WERI-Rb-1 (cell line): ENCODE measurements around the gene MICAL3.
A peak's percentile ranks its signal among the peaks of the same experiment; 100 is the strongest.

ENCODE experiments used
- DNase-seq: peaks from one replicate; pipeline ENCODE4 v3.0.0-alpha.2; 2020
- H3K27ac ChIP-seq: fragments of 250-450 bp; sonication (Bioruptor Pico); 2 replicates; pipeline ENCODE4 v1.5.1; 2020; ENCODE audit warnings: mild to moderate bottlenecking, moderate library complexity
- H3K27me3 ChIP-seq: fragments of 250-450 bp; sonication (Bioruptor Pico); 2 replicates; pipeline ENCODE4 v1.5.1; 2021; ENCODE audit warnings: mild to moderate bottlenecking, low read depth, moderate library complexity; ENCODE audit not compliant: insufficient read depth, severe bottlenecking
- H3K36me3 ChIP-seq: fragments of 250-450 bp; sonication (Bioruptor Pico); 2 replicates; pipeline ENCODE4 v1.5.1; 2020; ENCODE audit warnings: mild to moderate bottlenecking, moderate library complexity
- H3K4me3 ChIP-seq: 2 replicates; pipeline ENCODE4 v1.5.1; 2011; ENCODE audit warnings: low read depth, mild to moderate bottlenecking, control low read depth, low read length
- H3K9me3 ChIP-seq: fragments of 250-450 bp; sonication (Bioruptor Pico); 2 replicates; pipeline ENCODE4 v1.5.1; 2021; ENCODE audit warnings: mild to moderate bottlenecking, moderate library complexity; ENCODE audit not compliant: severe bottlenecking
- CTCF ChIP-seq: IDR thresholded peaks from 2 replicates; pipeline ENCODE4 v1.5.1; 2011; ENCODE audit warnings: low read depth, mild to moderate bottlenecking, control low read depth, inconsistent platforms, low read length

The MICAL3 gene

GRCh38 chr22:17792299-17792698 lies 232.1 kb downstream of the MICAL3 start:
- no peaks in the 10 kb centered on the region; the same call in 1 of the 2 replicates for H3K36me3 ChIP-seq
- no peak overlapping the region for H3K27ac ChIP-seq
- H3K27me3 ChIP-seq, result no peaks in the 10 kb centered on the region
- DNase-seq, result no peak
- 0 out of 2 replicates have a peak, but pooled peaks have one; percentile 23 for TF ChIP-seq CTCF
- no peak overlapping the region for H3K4me3 ChIP-seq
- H3K9me3 ChIP-seq, result no peaks in the 10 kb centered on the region

- no peaks in the 10 kb centered on the region for H3K27me3 ChIP-seq
- no peaks in the 10 kb centered on the region; the same call in 1 of the 2 replicates for H3K36me3 ChIP-seq
- TF ChIP-seq CTCF, result no peak
- no peak overlapping the region for H3K27ac ChIP-seq
- DNase-seq, result no peak
- no peaks in the 10 kb centered on the region for H3K9me3 ChIP-seq
- no peak overlapping the region for H3K4me3 ChIP-seq
Measured at GRCh38 chr22:17791196-17791595, 233.2 kb downstream of the MICAL3 start.

- Histone ChIP-seq H3K4me3 (no peak overlapping the region), H3K36me3 (no peaks in the 10 kb centered on the region; the same call in 1 of the 2 replicates), H3K27me3 (no peaks in the 10 kb centered on the region), H3K27ac (no peak overlapping the region), H3K9me3 (no peaks in the 10 kb centered on the region)
- no peak for DNase-seq
- no peak for TF ChIP-seq CTCF
Measured at GRCh38 chr22:17789379-17790200, 234.8 kb downstream of the MICAL3 start.

- H3K27me3 ChIP-seq, result no peaks in the 10 kb centered on the region
- H3K4me3 ChIP-seq, result no peak overlapping the region
- no peaks in the 10 kb centered on the region for H3K9me3 ChIP-seq
- no peak for TF ChIP-seq CTCF
- H3K27ac ChIP-seq, result no peak overlapping the region
- H3K36me3 ChIP-seq, result no peaks in the 10 kb centered on the region; the same call in 1 of the 2 replicates
- no peak for DNase-seq
Measured at GRCh38 chr22:17788528-17789378, 235.6 kb downstream of the MICAL3 start.

- H3K4me3 ChIP-seq, result no peak overlapping the region
- TF ChIP-seq CTCF, result no peak
- H3K27me3 ChIP-seq, result no peaks in the 10 kb centered on the region
- H3K36me3 ChIP-seq, result no peaks in the 10 kb centered on the region; the same call in 1 of the 2 replicates
- H3K27ac ChIP-seq, result no peak overlapping the region
- H3K9me3 ChIP-seq, result no peaks in the 10 kb centered on the region
- no peak for DNase-seq
Measured at GRCh38 chr22:17787716-17788330, 236.5 kb downstream of the MICAL3 start.
